ENCODE data around the gene FAM156A.

DNA sequence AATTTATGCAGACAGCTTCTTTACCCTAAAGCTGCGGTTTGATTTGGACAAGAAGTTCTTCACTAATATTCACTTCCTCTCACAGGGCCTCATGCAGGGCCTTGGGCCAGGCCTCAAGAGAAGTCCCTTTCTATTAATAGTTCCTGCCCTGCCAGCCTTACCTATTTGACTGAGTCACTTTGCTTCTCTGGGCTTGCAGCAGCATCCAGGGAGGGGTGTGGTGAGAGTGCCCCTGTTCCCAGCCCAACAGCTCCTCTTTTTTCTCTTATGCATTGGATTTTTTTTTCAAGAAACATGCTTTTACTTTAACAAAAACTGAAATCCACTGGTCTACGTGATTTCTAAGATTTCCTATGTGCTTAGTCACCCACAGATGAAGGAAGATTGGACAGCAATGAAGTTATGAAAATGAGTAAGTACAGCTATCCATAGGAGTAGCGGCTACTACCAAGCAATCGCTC is 34.5 kb downstream of the FAM156A start:
- TF ChIP-seq BHLHE40 (IDR thresholded peaks at IDR 0.05; ENCODE audit: low read depth, low read length): no peak
- TF ChIP-seq, protein P1, sequence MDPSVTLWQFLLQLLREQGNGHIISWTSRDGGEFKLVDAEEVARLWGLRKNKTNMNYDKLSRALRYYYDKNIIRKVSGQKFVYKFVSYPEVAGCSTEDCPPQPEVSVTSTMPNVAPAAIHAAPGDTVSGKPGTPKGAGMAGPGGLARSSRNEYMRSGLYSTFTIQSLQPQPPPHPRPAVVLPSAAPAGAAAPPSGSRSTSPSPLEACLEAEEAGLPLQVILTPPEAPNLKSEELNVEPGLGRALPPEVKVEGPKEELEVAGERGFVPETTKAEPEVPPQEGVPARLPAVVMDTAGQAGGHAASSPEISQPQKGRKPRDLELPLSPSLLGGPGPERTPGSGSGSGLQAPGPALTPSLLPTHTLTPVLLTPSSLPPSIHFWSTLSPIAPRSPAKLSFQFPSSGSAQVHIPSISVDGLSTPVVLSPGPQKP (IDR thresholded peaks at IDR 0.05; ENCODE audit: borderline replicate concordance, low read depth, low read length): no peak
- no peak for TF ChIP-seq MXI1 (IDR thresholded peaks at IDR 0.05; ENCODE audit: borderline replicate concordance, low read depth, low read length)
- TF ChIP-seq RCOR1 (IDR thresholded peaks at IDR 0.05; ENCODE audit: insufficient replicate concordance, low read length): no peak
- no peak for TF ChIP-seq POLR2A (IDR thresholded peaks at IDR 0.05; ENCODE audit: low read depth, low read length)
- TF ChIP-seq, protein P2, sequence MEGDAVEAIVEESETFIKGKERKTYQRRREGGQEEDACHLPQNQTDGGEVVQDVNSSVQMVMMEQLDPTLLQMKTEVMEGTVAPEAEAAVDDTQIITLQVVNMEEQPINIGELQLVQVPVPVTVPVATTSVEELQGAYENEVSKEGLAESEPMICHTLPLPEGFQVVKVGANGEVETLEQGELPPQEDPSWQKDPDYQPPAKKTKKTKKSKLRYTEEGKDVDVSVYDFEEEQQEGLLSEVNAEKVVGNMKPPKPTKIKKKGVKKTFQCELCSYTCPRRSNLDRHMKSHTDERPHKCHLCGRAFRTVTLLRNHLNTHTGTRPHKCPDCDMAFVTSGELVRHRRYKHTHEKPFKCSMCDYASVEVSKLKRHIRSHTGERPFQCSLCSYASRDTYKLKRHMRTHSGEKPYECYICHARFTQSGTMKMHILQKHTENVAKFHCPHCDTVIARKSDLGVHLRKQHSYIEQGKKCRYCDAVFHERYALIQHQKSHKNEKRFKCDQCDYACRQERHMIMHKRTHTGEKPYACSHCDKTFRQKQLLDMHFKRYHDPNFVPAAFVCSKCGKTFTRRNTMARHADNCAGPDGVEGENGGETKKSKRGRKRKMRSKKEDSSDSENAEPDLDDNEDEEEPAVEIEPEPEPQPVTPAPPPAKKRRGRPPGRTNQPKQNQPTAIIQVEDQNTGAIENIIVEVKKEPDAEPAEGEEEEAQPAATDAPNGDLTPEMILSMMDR (conservative IDR thresholded peaks at IDR 0.05; ENCODE audit: low read depth, low read length): no peak
- TF ChIP-seq, protein P3, sequence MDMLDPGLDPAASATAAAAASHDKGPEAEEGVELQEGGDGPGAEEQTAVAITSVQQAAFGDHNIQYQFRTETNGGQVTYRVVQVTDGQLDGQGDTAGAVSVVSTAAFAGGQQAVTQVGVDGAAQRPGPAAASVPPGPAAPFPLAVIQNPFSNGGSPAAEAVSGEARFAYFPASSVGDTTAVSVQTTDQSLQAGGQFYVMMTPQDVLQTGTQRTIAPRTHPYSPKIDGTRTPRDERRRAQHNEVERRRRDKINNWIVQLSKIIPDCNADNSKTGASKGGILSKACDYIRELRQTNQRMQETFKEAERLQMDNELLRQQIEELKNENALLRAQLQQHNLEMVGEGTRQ (IDR thresholded peaks at IDR 0.05; ENCODE audit: low read depth, low read length): no peak
- TF ChIP-seq RAD21 (IDR thresholded peaks at IDR 0.05; ENCODE audit: low read length): no peak
- no peak for TF ChIP-seq SMC3 (IDR thresholded peaks at IDR 0.05; ENCODE audit: low read depth, low read length)
- TF ChIP-seq RFX5 (IDR thresholded peaks at IDR 0.05; ENCODE audit: low read depth, low read length): no peak
- no peak for TF ChIP-seq MAFK (IDR thresholded peaks at IDR 0.05; ENCODE audit: low read depth, low read length)
- no peak for TF ChIP-seq CEBPB (IDR thresholded peaks at IDR 0.05; ENCODE audit: low read depth, low read length)
- TF ChIP-seq CHD1 (IDR thresholded peaks at IDR 0.05; ENCODE audit: low read depth, low read length): no peak
- TF ChIP-seq MAZ (IDR thresholded peaks at IDR 0.05; ENCODE audit: borderline replicate concordance, low read depth, low read length): no peak

Measured in IMR-90 (cell line).